ENCODE data around the gene UBAP1L.

The UBAP1L gene

DNA sequence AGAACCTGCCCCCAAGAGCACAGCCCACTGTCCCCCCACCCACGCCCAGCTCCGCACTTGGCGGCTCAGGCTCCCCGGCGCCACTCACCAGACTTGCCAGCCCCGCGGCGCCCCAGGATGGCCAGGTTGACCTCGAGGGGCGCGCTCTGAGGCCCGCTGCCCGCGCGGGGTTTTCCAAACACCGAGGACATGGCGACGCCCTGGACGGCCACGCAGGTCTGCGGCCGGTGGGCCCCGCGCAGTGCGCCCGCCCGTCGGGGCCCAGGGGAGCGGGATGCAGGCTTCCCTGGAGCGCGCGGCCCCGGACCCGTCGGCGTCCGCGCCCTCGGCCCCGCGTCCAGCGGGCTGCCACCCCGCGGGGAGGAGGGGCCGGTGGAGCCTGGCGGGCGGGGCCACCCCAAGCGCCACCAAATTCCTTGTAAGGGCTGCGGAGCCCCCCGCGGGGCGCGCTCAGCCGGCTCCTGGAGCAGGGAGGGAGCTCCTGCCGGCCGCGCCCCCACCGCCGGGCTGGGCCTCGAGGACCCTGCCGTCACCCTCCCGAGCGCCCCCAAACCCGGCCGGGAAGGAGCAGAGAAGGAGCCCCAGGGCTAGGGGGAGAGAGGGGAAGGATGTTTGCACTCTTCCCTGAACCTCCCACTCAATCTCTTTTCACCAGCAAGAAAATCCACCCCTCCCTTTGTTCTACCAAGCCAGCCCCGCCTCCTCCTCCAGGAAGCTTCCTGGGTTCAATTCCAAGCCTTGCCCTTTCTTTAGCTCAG lies 47.2 kb downstream of the UBAP1L start, which contains the start of gene RASL12:
Gene RASL12, minus strand, starts transcription at position 347 of the 758 bp plus-strand sequence. Its CDS starts 156 bp downstream, at position 191.
- no peaks in the 10 kb centered on the region for H4K20me1 ChIP-seq (ENCODE audit: insufficient read depth, low read length)
- H2AFZ ChIP-seq (ENCODE audit: low read depth, low read length): no peak within 1 kb of the TSS
- no peaks in the 10 kb centered on the region; the same call in 1 of the 2 replicates for H3K4me1 ChIP-seq (ENCODE audit: low read length)
- 0 out of 2 replicates have a peak, but pooled peaks cover 9% of the 10 kb centered on the region for H3K27me3 ChIP-seq (ENCODE audit: low read depth, low read length)
- H3K79me2 ChIP-seq (ENCODE audit: low read length): no peaks in the 10 kb centered on the region
- H3K9me3 ChIP-seq (ENCODE audit: insufficient read depth, low read length): no peaks in the 10 kb centered on the region
- no peak within 1 kb of the TSS for H3K27ac ChIP-seq (ENCODE audit: low read length)
- no peak for TF ChIP-seq EZH2phosphoT487 (IDR thresholded peaks at IDR 0.05; ENCODE audit: low read depth)
- TF ChIP-seq, protein P1, sequence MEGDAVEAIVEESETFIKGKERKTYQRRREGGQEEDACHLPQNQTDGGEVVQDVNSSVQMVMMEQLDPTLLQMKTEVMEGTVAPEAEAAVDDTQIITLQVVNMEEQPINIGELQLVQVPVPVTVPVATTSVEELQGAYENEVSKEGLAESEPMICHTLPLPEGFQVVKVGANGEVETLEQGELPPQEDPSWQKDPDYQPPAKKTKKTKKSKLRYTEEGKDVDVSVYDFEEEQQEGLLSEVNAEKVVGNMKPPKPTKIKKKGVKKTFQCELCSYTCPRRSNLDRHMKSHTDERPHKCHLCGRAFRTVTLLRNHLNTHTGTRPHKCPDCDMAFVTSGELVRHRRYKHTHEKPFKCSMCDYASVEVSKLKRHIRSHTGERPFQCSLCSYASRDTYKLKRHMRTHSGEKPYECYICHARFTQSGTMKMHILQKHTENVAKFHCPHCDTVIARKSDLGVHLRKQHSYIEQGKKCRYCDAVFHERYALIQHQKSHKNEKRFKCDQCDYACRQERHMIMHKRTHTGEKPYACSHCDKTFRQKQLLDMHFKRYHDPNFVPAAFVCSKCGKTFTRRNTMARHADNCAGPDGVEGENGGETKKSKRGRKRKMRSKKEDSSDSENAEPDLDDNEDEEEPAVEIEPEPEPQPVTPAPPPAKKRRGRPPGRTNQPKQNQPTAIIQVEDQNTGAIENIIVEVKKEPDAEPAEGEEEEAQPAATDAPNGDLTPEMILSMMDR (IDR thresholded peaks at IDR 0.05; ENCODE audit: low read depth, low read length): no peak
- H3K9ac ChIP-seq (ENCODE audit: low read length): no peak within 1 kb of the TSS
- H3K4me2 ChIP-seq (ENCODE audit: low read length): no peak within 1 kb of the TSS
- H3K4me3 ChIP-seq (ENCODE audit: low read length): no peak within 1 kb of the TSS
- H3K36me3 ChIP-seq (replicated peaks; ENCODE audit: low read depth, low read length): no peaks in the 10 kb centered on the region

- 0 out of 2 replicates have a peak, but pooled peaks cover 9% of the 10 kb centered on the region for H3K27me3 ChIP-seq (ENCODE audit: low read depth, low read length)
- no peak overlapping the region for H2AFZ ChIP-seq (ENCODE audit: low read depth, low read length)
- no peaks in the 10 kb centered on the region for H4K20me1 ChIP-seq (ENCODE audit: insufficient read depth, low read length)
- no peaks in the 10 kb centered on the region for H3K9me3 ChIP-seq (ENCODE audit: insufficient read depth, low read length)
- H3K9ac ChIP-seq (ENCODE audit: low read length): no peak overlapping the region
- no peaks in the 10 kb centered on the region for H3K79me2 ChIP-seq (ENCODE audit: low read length)
- H3K4me2 ChIP-seq (ENCODE audit: low read length): no peak overlapping the region
- no peaks in the 10 kb centered on the region; the same call in 1 of the 2 replicates for H3K4me1 ChIP-seq (ENCODE audit: low read length)
- TF ChIP-seq, protein P1 (IDR thresholded peaks at IDR 0.05; ENCODE audit: low read depth, low read length): no peak
- no peak for TF ChIP-seq EZH2phosphoT487 (IDR thresholded peaks at IDR 0.05; ENCODE audit: low read depth)
- H3K4me3 ChIP-seq (ENCODE audit: low read length): no peak overlapping the region
- no peak overlapping the region for H3K27ac ChIP-seq (ENCODE audit: low read length)
- H3K36me3 ChIP-seq (replicated peaks; ENCODE audit: low read depth, low read length): no peaks in the 10 kb centered on the region
These were observed 47.7 kb downstream of the UBAP1L start for GRCh38 chr15:65067317-65067644.

DNA sequence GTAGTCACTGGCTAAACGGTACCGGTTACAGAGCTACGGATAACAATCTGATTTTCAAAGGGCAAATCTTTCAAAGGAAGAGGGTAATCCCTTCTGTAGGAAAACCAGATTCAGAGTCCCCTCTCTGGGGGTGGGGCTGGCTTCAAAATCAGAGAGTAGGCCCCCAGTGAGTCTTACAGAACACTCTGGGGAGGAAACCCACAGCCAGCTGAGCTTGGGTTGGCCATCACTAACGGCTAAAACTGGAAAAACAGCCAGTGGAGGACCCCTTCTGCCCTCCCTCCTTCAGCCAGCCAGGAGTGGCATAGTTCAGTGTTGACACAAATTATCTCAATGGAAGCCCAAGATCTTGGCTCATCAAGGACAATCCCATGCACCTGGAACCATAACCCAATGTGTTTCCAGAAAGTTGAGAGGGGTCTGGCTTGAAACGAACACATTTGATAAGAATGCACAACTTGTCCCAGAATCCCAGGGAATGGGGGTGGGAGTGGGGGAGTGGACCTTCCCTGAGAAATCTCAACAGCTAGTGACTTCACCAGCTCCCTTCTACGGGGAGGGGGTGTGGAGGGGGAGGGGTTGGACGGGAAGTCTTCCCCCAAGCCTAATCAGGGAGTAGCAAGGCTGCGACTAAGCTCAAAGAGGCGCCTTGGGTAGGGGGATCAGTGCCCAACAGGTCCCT lies 48.2 kb downstream of the UBAP1L start:
- TF ChIP-seq, protein P1 (IDR thresholded peaks at IDR 0.05; ENCODE audit: low read depth, low read length): no peak
- TF ChIP-seq EZH2phosphoT487 (IDR thresholded peaks at IDR 0.05; ENCODE audit: low read depth): no peak
- Histone ChIP-seq H3K79me2 (ENCODE audit: low read length) (no peaks in the 10 kb centered on the region), H3K9me3 (ENCODE audit: insufficient read depth, low read length) (no peaks in the 10 kb centered on the region), H3K27me3 (ENCODE audit: low read depth, low read length) (0 out of 2 replicates have a peak, but pooled peaks cover 9% of the 10 kb centered on the region), H3K4me3 (ENCODE audit: low read length) (no peak overlapping the region), H3K4me1 (ENCODE audit: low read length) (no peaks in the 10 kb centered on the region; the same call in 1 of the 2 replicates), H4K20me1 (ENCODE audit: insufficient read depth, low read length) (no peaks in the 10 kb centered on the region), H3K4me2 (ENCODE audit: low read length) (no peak overlapping the region), H3K36me3 (replicated peaks; ENCODE audit: low read depth, low read length) (no peaks in the 10 kb centered on the region), H3K27ac (ENCODE audit: low read length) (no peak overlapping the region), H2AFZ (ENCODE audit: low read depth, low read length) (no peak overlapping the region), H3K9ac (ENCODE audit: low read length) (no peak overlapping the region)

GRCh38 chr15:65066001-65066634 lies 48.9 kb downstream of the UBAP1L start:
- Histone ChIP-seq H3K27me3 (ENCODE audit: low read depth, low read length) (0 out of 2 replicates have a peak, but pooled peaks cover 9% of the 10 kb centered on the region), H3K9ac (ENCODE audit: low read length) (no peak overlapping the region), H4K20me1 (ENCODE audit: insufficient read depth, low read length) (no peaks in the 10 kb centered on the region), H3K9me3 (ENCODE audit: insufficient read depth, low read length) (no peaks in the 10 kb centered on the region), H2AFZ (ENCODE audit: low read depth, low read length) (no peak overlapping the region), H3K4me2 (ENCODE audit: low read length) (no peak overlapping the region), H3K4me1 (ENCODE audit: low read length) (no peaks in the 10 kb centered on the region; the same call in 1 of the 2 replicates), H3K79me2 (ENCODE audit: low read length) (no peaks in the 10 kb centered on the region), H3K27ac (ENCODE audit: low read length) (no peak overlapping the region), H3K36me3 (replicated peaks; ENCODE audit: low read depth, low read length) (no peaks in the 10 kb centered on the region), H3K4me3 (ENCODE audit: low read length) (no peak overlapping the region)
- no peak for TF ChIP-seq EZH2phosphoT487 (IDR thresholded peaks at IDR 0.05; ENCODE audit: low read depth)
- TF ChIP-seq, protein P1 (IDR thresholded peaks at IDR 0.05; ENCODE audit: low read depth, low read length): no peak
